Natural killer cell (primary cell): ENCODE measurements around the gene ARFGAP3. TPM values are rescaled to one million over a fixed set of nuclear protein-coding genes. Genes with fewer than 3 reads are reported as not detected.

Experiments used
- ATAC-seq, 3 donors: fragments of 150-1000 bp in 2 of 3; fragments of 200-7000 bp in 1 of 3; cut with Tn5 transposase; 1 replicate in 1 of 3; 2 replicates in 2 of 3; pipeline ENCODE4 v1.10.0; 2021; ENCODE audit warnings: mild to moderate bottlenecking in 2 of 3, moderate library complexity in 2 of 3
- DNase-seq, 2 donors: peaks; one replicate each; pipeline versions ENCODE4 v3.0.0 to v3.0.0-alpha.2; 2013 to 2021; ENCODE audit warnings: mixed read lengths in 1 of 2
- H3K27ac ChIP-seq: one replicate; pipeline ENCODE4 v1.5.1; 2013; ENCODE audit warnings: mild to moderate bottlenecking, low read length
- H3K27me3 ChIP-seq: one replicate; pipeline ENCODE4 v1.6.1; 2013; ENCODE audit warnings: low read length; ENCODE audit not compliant: control insufficient read depth, insufficient read depth
- H3K36me3 ChIP-seq: one replicate; pipeline ENCODE4 v1.6.1; 2013; ENCODE audit warnings: low read length; ENCODE audit not compliant: control insufficient read depth, insufficient read depth
- H3K4me1 ChIP-seq: one replicate; pipeline ENCODE4 v1.6.1; 2013; ENCODE audit warnings: low read length; ENCODE audit not compliant: control insufficient read depth, insufficient read depth
- H3K4me3 ChIP-seq: one replicate; pipeline ENCODE4 v1.5.1; 2013; ENCODE audit warnings: low read length
- H3K9me3 ChIP-seq: one replicate; pipeline ENCODE4 v1.6.1; 2013; ENCODE audit warnings: low read length; ENCODE audit not compliant: control insufficient read depth, insufficient read depth
- H3K27ac Mint-ChIP-seq, 2 donors: one replicate each; pipeline ENCODE4 v1.8.0; 2022; ENCODE audit warnings: mild to moderate bottlenecking in 2 of 2, mixed read lengths in 2 of 2, moderate library complexity in 1 of 2
- H3K27me3 Mint-ChIP-seq, 2 donors: one replicate each; pipeline ENCODE4 v1.8.0; 2022; ENCODE audit warnings: low read depth in 2 of 2, mixed read lengths in 2 of 2
- H3K36me3 Mint-ChIP-seq: one replicate; pipeline ENCODE4 v1.8.0; 2022; ENCODE audit warnings: mixed read lengths
- H3K4me1 Mint-ChIP-seq, 2 donors: one replicate each; pipeline ENCODE4 v1.8.0; 2022; ENCODE audit warnings: mixed read lengths in 2 of 2
- H3K4me3 Mint-ChIP-seq: one replicate; pipeline ENCODE4 v1.8.0; 2022; ENCODE audit warnings: mild to moderate bottlenecking, moderate library complexity, mixed read lengths
- H3K9me3 Mint-ChIP-seq, 2 donors: one replicate each; pipeline ENCODE4 v1.8.0; 2022; ENCODE audit warnings: mixed read lengths in 2 of 2
- CTCF ChIP-seq: fragments of 200-600 bp; IDR thresholded peaks from one replicate; pipeline ENCODE4 v1.8.0; 2022; ENCODE audit warnings: antibody characterized with exemption
- WGBS: methylation state at CpG from one replicate; pipeline ENCODE4 v1.1.7; 2013; ENCODE audit warnings: missing lambda C conversion rate; ENCODE audit not compliant: insufficient coverage; 5-methylcytosine and 5-hydroxymethylcytosine counted together
- intact Hi-C: fragments of 100-400 bp; cut with micrococcal nuclease; formaldehyde crosslinking; loops from one replicate; pipeline ENCODE4 v1.14.2; 2022
- total RNA-seq, 4 donors: library from RNA; stranded (reverse); fragments of 120-200 nt in 1 of 4; gene quantifications; one replicate each; pipeline versions ENCODE4 v1.2.3 to v1.2.4, GENCODE V29; 2013 to 2022

Gene ARFGAP3
- total RNA-seq, 3 donors from 2014 or later (not counting 1 experiment from before 2014, with no cell fraction given) = 46.3 to 58.0 (median 53.8) TPM

GRCh38 chr22:42877158-42877557 is 20.1 kb upstream of the ARFGAP3 start:
- H3K4me3 Mint-ChIP-seq = no peak overlapping the region
- H3K4me1 Mint-ChIP-seq = peaks cover 0 to 4% of the 10 kb centered on the region in 2 donors
- H3K27me3 Mint-ChIP-seq = no peaks in the 10 kb centered on the region
- H3K4me1 ChIP-seq = no peaks in the 10 kb centered on the region
- no peak overlapping the region for H3K4me3 ChIP-seq
- no peaks in the 10 kb centered on the region for H3K27me3 ChIP-seq
- DNase-seq (no peak), ATAC-seq (no peak)
- peaks cover 64% of the 10 kb centered on the region for H3K36me3 ChIP-seq
- no peaks in the 10 kb centered on the region for H3K9me3 ChIP-seq
- 88% methylated on average over 8 of the region's 8 CpGs for WGBS
- no peak for TF ChIP-seq CTCF
- intact Hi-C loops = no loop called here
- no peaks in the 10 kb centered on the region for H3K9me3 Mint-ChIP-seq
- no peak overlapping the region for H3K27ac ChIP-seq
- no peak overlapping the region for H3K27ac Mint-ChIP-seq
- H3K36me3 Mint-ChIP-seq = no peaks in the 10 kb centered on the region

- no peak overlapping the region for H3K27ac Mint-ChIP-seq
Measured at GRCh38 chr22:42876041-42876440, 19.0 kb upstream of the ARFGAP3 start.

GRCh38 chr22:42874010-42874409 is 16.9 kb upstream of the ARFGAP3 start:
- no peak for TF ChIP-seq CTCF
- H3K4me3 ChIP-seq = no peak overlapping the region
- H3K36me3 Mint-ChIP-seq = no peaks in the 10 kb centered on the region
- H3K27me3 ChIP-seq = no peaks in the 10 kb centered on the region
- 97% methylated on average over 7 of the region's 7 CpGs for WGBS
- no peaks in the 10 kb centered on the region for H3K27me3 Mint-ChIP-seq
- no peak overlapping the region for H3K4me3 Mint-ChIP-seq
- H3K27ac Mint-ChIP-seq = no peak overlapping the region
- DNase-seq (no peak), ATAC-seq (no peak)
- H3K27ac ChIP-seq = no peak overlapping the region
- H3K9me3 ChIP-seq = no peaks in the 10 kb centered on the region
- intact Hi-C loops = no loop called here
- H3K36me3 ChIP-seq = peaks cover 48% of the 10 kb centered on the region
- H3K9me3 Mint-ChIP-seq = no peaks in the 10 kb centered on the region
- H3K4me1 ChIP-seq = no peaks in the 10 kb centered on the region
- peaks cover 0 to 4% of the 10 kb centered on the region in 2 donors for H3K4me1 Mint-ChIP-seq

More at GRCh38 chr22:42876041-42876440, 19.0 kb upstream of the ARFGAP3 start:
- no peak for TF ChIP-seq CTCF
- Histone ChIP-seq H3K4me3 (no peak overlapping the region), H3K36me3 (peaks cover 60% of the 10 kb centered on the region), H3K27me3 (no peaks in the 10 kb centered on the region), H3K27ac (no peak overlapping the region), H3K9me3 (no peaks in the 10 kb centered on the region), H3K4me1 (no peaks in the 10 kb centered on the region)
- DNase-seq (no peak), ATAC-seq (no peak)
- no peaks in the 10 kb centered on the region for H3K9me3 Mint-ChIP-seq
- no peaks in the 10 kb centered on the region for H3K27me3 Mint-ChIP-seq
- 95% methylated on average over 17 of the region's 17 CpGs for WGBS
- peaks cover 0 to 4% of the 10 kb centered on the region in 2 donors for H3K4me1 Mint-ChIP-seq
- H3K36me3 Mint-ChIP-seq = no peaks in the 10 kb centered on the region
- no peak overlapping the region for H3K4me3 Mint-ChIP-seq
- intact Hi-C loops = no loop called here

GRCh38 chr22:42873356-42873755 is 16.3 kb upstream of the ARFGAP3 start:
- Mint-ChIP-seq H3K36me3 (no peaks in the 10 kb centered on the region), H3K4me3 (no peak overlapping the region), H3K27me3 (no peaks in the 10 kb centered on the region), H3K27ac (peak overlapping the region in 1 of 2 donors; percentile 15), H3K9me3 (no peaks in the 10 kb centered on the region), H3K4me1 (peaks cover 0 to 4% of the 10 kb centered on the region in 2 donors)
- H3K4me3 ChIP-seq = no peak overlapping the region
- H3K36me3 ChIP-seq = peaks cover 42% of the 10 kb centered on the region
- intact Hi-C loops = no loop called here
- no peaks in the 10 kb centered on the region for H3K9me3 ChIP-seq
- no peak for TF ChIP-seq CTCF
- H3K27me3 ChIP-seq = no peaks in the 10 kb centered on the region
- no peak overlapping the region for H3K27ac ChIP-seq
- DNase-seq = no peak
- no peak for ATAC-seq
- no peaks in the 10 kb centered on the region for H3K4me1 ChIP-seq
